Measurements from ENCODE around the gene POLG2. TPM values are rescaled to one million over a fixed set of nuclear protein-coding genes. Genes with fewer than 3 reads are reported as not detected.

The POLG2 gene
- total RNA-seq, 1 donor from 2014 or later, result 9.7 TPM

- H3K27ac ChIP-seq (replicated peaks), result no peak overlapping the region
- peaks cover 76% of the 10 kb centered on the region for H3K36me3 ChIP-seq
- H3K4me3 ChIP-seq, result no peak overlapping the region
- no peaks in the 10 kb centered on the region for H3K27me3 ChIP-seq (ENCODE audit: low read depth)
- TF ChIP-seq CTCF (IDR thresholded peaks at IDR 0.05; ENCODE audit: borderline replicate concordance), result no peak
- intact Hi-C loops (cut with micrococcal nuclease), result no loop called here
- no peak for DNase-seq
- no peaks in the 10 kb centered on the region for H3K9me3 ChIP-seq (replicated peaks)
- peaks cover 92% of the 10 kb centered on the region for H3K4me1 ChIP-seq
Measured at GRCh38 chr17:64502021-64502420, 5.2 kb upstream of the POLG2 start.

- Histone ChIP-seq H3K36me3 (peaks cover 76% of the 10 kb centered on the region), H3K27ac (replicated peaks) (no peak overlapping the region), H3K4me1 (peaks cover 99% of the 10 kb centered on the region), H3K27me3 (ENCODE audit: low read depth) (no peaks in the 10 kb centered on the region), H3K4me3 (no peak overlapping the region), H3K9me3 (replicated peaks) (no peaks in the 10 kb centered on the region)
- DNase-seq, result no peak
- no peak for TF ChIP-seq CTCF (IDR thresholded peaks at IDR 0.05; ENCODE audit: borderline replicate concordance)
- intact Hi-C loops (cut with micrococcal nuclease), result no loop called here
Measured at GRCh38 chr17:64500862-64501765, 4.3 kb upstream of the POLG2 start.

DNA sequence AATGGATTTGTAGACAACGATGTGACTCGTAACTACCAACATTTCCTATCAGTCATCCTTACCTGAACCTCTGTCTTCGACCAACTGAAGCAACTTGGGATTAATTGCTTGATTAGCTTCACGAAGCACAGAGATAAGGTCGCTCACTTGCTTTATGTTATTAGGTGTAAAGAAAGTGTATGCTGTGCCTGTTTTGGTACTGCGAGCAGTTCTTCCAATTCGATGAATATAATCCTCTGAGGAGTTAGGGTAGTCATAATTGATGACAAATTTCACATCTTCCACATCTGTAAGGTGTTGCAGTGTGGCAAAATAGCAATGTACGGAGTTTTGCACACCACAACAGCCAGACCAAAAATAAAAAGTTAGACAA, 3.6 kb upstream of the POLG2 start:
- intact Hi-C loops (cut with micrococcal nuclease), result no loop called here
- no peak for DNase-seq
- no peaks in the 10 kb centered on the region for H3K27me3 ChIP-seq (ENCODE audit: low read depth)
- H3K36me3 ChIP-seq, result peaks cover 76% of the 10 kb centered on the region
- H3K9me3 ChIP-seq (replicated peaks), result no peaks in the 10 kb centered on the region
- H3K27ac ChIP-seq (replicated peaks), result no peak overlapping the region
- no peak overlapping the region for H3K4me3 ChIP-seq
- H3K4me1 ChIP-seq, result peaks cover 100% of the 10 kb centered on the region
- TF ChIP-seq CTCF (IDR thresholded peaks at IDR 0.05; ENCODE audit: borderline replicate concordance), result no peak

DNA sequence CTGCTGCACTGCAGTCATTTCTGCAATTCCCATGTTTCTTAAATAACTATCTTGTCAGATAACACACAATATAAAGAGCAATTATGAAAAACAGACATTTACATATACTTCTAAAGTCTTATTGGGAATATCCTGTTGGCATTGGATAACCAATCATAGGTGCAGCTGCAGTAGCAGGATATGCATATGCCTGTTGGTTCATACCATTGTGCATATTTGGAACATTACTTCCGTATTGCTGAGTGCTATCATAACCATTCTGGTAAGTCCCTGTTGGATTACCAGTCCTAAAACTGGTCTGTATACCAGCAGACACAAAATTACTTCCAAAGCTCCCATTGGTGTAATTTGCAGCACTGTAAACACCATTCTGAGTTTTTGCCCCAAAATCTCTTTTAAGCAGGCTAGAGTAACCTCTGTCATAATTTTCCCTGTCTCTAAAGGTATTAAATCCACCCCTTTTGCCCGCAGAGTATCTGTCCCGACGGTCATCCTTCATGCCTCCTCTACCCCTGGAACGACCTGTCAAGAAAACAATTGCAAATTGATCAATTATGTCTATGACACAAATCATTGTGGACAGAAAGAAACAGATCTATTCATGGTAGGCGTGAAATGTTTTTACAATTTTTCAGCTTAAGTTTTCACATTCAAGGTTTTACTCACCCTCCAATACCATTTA, 3.1 kb upstream of the POLG2 start:
- DNase-seq, result no peak
- H3K27ac ChIP-seq (replicated peaks), result no peak overlapping the region
- no peaks in the 10 kb centered on the region for H3K27me3 ChIP-seq (ENCODE audit: low read depth)
- TF ChIP-seq CTCF (IDR thresholded peaks at IDR 0.05; ENCODE audit: borderline replicate concordance), result no peak
- no peaks in the 10 kb centered on the region for H3K9me3 ChIP-seq (replicated peaks)
- intact Hi-C loops (cut with micrococcal nuclease), result no loop called here
- no peak overlapping the region for H3K4me3 ChIP-seq
- peaks cover 100% of the 10 kb centered on the region for H3K4me1 ChIP-seq
- peaks cover 74% of the 10 kb centered on the region for H3K36me3 ChIP-seq

GRCh38 chr17:64498308-64499203, 1.7 kb upstream of the POLG2 start:
- intact Hi-C loops (cut with micrococcal nuclease), result no loop called here
- Histone ChIP-seq H3K36me3 (peaks cover 61% of the 10 kb centered on the region), H3K27me3 (ENCODE audit: low read depth) (no peaks in the 10 kb centered on the region), H3K27ac (replicated peaks) (no peak overlapping the region), H3K4me3 (no peak overlapping the region), H3K9me3 (replicated peaks) (no peaks in the 10 kb centered on the region), H3K4me1 (peaks cover 100% of the 10 kb centered on the region)
- no peak for TF ChIP-seq CTCF (IDR thresholded peaks at IDR 0.05; ENCODE audit: borderline replicate concordance)
- DNase-seq, result no peak
